ENCODE measurements around the gene MYO10.

DNA sequence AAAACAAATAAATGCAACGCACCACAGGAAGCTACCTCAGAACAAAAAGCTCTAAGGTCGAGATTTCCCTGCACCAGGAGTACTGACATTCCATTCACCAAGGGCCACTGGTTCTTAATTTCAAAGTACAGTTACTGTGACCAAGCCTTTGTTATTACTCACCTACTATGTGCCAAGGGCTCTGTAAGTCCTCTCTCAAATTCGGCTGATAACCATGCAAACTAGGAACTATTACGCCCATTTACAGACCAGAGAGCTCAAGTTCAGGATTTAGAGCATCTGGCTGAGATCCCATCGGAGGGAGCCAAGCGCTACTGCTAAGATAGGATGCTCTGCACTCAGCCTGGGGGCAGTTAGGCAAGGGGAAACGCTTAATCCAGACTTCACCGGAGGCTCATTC lies 5.6 kb downstream of the MYO10 start:
- TF ChIP-seq POLR2A (IDR thresholded peaks at IDR 0.05) = no peak
- TF ChIP-seq, protein P1, sequence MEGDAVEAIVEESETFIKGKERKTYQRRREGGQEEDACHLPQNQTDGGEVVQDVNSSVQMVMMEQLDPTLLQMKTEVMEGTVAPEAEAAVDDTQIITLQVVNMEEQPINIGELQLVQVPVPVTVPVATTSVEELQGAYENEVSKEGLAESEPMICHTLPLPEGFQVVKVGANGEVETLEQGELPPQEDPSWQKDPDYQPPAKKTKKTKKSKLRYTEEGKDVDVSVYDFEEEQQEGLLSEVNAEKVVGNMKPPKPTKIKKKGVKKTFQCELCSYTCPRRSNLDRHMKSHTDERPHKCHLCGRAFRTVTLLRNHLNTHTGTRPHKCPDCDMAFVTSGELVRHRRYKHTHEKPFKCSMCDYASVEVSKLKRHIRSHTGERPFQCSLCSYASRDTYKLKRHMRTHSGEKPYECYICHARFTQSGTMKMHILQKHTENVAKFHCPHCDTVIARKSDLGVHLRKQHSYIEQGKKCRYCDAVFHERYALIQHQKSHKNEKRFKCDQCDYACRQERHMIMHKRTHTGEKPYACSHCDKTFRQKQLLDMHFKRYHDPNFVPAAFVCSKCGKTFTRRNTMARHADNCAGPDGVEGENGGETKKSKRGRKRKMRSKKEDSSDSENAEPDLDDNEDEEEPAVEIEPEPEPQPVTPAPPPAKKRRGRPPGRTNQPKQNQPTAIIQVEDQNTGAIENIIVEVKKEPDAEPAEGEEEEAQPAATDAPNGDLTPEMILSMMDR (IDR thresholded peaks at IDR 0.05) = no peak

All from upper lobe of left lung (tissue), 4 donors.